8988T (cell line): Measurements from ENCODE around the gene PRR16.
A peak's percentile ranks its signal among the peaks of the same experiment; 100 is the strongest.

Experiments
- DNase-seq: peaks from one replicate; pipeline ENCODE4 v3.0.0; 2011

PRR16 gene

DNA sequence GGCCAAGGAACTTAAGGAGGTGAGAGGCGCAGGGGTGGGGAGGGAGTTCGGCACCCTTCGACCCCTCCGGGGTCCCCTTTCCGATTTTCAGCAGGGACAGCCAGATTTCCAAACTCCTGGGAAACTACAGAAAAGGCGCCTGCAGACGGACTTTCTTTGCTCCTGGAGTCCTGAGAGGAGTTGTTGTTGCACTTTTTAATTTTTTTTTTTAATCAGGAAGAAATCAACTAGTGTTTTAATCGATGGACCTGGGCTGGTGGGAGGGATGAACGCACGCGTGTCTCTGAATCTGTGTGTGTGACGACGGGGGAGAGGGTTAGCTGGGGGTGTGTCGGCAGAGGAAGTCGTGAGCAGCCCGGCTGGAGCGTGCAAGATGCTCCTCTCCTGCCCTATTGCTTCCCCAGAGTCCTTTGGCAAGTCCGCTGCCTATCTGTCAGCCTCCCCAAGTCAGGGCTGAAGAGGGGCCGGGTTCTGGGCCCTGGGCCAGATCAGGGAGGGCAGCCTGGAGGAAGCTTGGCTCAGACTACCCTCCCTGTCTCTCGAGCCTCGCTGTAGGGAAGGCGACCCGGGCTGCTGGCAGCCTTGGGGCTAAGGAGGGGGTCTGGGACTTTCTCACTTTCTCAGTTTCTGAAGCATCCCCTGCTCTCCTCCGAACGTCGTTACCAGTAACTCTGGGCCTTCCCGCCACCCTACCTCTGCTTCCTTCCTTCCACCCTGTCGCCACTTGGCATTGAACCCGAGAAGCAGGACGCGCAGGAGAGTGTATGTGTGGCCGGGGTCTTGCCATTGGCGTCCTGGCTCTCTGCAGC, 731 bp downstream of the PRR16 start:
- DNase-seq: peak; percentile 15

DNA sequence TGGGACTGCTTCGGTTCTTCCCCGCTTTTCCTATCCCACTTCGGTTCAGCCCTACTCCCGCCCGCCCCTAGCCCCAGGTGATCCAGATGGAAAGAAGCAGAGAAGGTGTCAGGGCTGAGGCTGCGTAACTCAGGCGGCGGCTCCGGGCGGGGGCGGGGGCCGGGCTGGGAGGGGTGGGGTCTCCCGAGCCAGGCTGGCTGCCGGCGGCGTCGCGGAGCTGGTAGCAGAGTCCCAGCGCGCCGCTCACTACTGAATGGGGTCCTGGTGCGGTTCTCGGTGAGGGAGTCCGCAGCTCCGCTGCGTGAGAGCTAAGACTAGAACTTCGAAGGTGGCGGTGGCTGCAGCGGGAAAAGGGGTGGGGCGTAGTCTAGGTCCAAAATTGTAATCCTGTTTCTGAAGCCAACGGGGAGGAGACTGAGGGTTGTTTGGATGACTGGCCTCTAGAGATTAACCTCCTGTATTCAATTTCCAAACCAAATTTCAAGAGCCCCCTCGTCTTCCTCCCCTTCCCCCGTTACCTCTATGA, 1.4 kb downstream of the PRR16 start:
- no peak for DNase-seq

DNA sequence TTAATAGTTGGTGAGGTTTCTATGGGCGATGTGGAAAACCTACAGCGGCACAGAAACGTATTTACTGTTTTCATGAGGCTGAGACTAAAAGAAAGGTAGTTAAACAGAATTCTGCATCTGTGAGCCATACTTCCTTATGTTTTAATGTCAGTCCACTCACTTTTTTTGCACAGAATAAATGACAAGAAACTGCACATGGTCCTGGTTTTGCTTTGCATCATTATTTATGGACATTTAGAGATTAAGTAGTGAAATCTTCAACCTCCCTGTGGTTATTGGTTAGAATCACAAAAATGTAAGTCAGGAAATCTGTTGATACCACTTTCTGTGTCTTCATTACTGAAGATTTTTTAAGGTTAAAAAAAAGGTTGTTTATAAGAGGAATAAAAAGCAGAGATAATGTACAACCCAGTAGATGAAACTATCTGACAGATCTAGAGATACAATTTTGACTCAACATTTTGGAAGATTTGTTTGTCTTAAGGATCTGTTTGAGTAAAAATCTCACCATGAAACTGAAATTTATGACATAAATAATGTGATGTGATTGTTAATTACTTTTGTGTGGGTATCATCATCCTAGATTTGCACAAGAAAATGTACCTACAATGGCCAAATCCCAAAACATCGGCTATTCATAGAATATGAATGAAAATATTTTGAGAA, 2.4 kb downstream of the PRR16 start:
- DNase-seq: no peak

DNA sequence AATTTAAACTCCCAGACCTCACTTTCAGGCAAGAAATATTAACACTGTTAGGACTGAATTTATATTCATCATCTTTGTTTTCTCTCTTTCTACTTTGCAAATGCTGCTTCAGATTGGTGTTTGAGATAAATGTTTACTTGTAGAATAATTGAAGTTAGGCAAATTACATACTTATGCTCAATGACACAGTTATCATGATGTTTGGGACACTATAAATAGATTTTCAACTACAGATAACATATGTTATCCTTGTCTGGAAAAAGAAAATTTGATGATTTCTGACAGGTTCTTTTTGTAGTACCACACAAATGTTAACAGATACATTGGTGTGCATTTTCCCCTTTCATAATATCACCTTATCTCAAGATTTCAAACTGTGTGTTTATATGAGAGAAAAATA, 7.9 kb downstream of the PRR16 start:
- no peak for DNase-seq

DNA sequence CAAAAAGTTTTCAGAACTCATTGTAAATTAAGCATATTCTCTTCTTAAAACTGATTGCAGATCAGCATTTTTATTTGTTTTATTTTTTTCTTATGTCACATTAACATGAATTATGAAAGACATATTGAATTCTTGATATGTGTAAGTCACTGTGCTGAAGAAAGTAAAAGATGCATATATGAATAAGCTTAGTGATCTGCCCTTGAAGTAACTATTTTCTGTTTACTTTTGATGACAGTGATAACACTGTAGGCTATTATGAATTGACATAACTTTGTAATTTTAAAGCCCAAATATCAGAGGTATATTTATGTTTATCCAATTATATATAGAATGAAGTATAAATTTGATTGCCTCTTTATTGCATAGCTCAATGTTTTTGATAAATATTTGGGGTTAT, 8.8 kb downstream of the PRR16 start:
- DNase-seq: no peak

DNA sequence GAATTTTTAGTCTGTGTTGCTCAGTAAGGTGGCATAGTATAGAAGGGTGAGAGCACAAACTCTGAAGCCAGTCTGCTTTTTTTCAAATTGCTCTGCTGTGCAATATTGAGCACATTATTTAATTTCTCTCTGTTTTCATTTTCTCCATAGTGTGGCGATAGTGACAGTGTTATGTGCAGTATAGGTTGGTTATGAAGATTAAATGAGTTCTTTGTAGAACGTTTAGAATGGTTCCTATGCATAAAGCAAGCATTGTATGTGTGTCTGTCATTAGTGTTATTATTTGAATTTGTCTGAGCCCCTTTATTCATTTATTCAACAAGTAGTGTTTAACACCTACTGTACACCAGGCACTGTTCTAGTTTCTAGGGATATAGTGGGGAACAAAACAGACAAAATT, 9.2 kb downstream of the PRR16 start:
- no peak for DNase-seq

DNA sequence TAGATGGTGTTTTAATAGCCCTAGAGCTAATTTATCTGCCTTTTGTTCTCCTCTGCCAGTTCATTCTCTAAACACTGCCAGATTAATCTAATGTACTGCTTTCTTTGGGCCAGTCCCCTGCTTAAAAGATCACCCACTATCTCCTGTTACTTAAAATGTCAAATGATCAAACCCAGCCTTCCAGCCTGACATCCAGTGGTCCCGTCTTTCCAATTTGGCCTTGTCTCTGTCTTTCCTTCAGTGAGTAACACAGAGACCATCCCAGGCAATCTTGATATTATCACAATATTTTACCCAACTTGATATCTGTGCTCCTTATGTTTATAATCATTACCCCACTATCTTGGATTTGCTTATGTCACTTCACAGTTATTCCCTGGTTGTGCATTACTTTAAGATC, 12.0 kb downstream of the PRR16 start:
- DNase-seq: no peak

DNA sequence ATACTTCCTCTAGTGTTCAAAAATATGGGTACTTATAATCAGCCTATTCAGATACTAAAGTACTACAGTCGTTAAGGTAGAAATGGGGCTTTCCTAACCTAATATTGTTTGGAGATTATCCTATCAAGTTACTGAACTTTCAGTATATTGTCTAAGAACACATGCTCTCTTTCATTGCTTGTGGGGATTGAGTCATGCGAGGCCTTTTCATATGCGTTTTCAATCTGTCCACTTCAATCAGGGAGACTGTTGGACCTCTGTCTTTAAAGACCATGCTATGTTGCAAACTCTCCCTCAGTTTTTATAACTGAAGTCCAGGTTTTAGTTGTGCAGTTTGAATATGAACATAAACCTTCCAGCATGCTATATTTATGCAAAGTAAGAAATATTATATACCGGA, 15.0 kb downstream of the PRR16 start:
- no peak for DNase-seq

DNA sequence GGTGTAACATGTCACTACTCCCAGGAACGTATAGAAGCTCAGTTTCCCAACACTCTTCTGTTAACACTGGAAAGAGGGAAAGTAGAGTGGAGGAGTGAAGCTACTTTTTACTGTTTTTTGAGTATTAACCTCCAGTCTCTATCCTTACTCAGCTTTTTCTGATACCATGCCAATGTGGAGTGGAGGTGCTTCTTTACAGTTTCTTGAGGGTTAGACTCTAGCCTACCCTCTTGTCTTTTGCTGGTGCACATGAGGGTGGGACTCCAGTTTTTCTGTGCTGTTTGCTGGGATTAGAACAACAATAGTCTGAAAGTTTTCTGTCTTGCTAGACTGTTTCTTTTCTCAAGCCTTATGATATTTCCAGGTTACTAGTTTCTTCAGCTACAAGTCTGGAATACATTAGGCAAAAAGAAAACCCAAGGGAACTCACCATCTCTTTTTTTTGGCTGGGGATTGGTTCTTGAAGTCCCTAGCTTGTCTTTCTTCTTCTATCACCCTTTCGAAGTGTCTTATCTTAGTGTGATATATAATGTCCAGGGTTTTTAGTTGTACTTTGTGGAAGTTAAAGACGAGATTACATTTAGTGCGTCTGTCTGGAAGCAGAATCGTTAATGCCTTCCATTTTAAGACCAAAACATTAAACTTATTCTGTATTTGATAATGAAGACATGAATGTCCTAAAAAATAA, 35.9 kb downstream of the PRR16 start:
- no peak for DNase-seq

DNA sequence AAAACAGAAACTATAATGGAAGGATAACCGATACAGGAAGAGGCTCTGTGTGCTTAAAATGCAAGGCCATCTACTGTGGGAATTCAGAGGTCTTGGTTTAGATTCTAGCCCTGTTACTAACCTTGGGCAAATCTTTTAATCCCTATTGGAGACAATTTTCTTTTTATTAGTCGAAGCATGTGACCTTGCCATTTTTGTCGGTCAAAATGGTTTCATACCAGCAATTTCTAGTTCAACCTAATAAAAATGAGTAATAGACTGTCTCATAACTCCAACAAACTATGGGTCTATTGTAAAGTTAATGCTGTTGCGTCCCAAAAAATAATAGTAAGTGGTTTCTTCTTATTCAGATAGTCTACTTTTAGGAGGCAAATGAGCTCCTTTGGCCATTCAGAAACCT, 38.4 kb downstream of the PRR16 start:
- DNase-seq: no peak

DNA sequence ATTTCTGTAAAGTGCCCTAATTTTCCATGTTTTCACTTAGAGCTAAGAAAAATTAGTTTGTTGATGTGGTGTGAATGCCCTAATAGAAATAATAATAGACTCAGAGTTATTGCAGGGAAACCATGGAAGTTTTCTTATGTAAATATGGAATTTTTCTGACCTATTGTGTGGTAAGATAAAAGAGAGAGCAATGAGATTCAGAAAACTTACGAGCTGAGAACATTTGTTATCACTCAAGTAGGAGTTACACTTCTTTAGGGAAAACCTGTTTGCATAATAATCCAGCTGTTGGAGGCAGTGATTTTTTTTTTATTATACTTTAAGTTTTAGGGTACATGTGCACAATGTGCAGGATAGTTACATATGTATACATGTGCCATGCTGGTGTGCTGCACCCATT, 39.2 kb downstream of the PRR16 start:
- no peak for DNase-seq

DNA sequence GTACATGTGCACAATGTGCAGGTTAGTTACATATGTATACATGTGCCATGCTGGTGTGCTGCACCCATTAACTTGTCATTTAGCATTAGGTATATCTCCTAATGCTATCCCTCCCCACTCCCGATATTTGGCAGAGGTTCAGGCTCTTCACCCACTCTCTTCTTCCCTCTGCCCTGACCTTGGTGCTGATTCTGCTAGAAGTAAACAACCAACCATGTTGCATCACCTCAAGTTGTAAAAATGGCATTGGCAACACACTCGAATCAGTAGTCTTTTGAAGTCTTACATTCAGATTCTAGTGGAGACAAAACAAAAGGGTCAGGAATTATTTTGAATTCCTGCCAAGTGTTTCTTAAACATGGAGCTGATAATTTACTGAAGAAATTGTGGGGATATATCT, 40.0 kb downstream of the PRR16 start:
- DNase-seq: no peak

DNA sequence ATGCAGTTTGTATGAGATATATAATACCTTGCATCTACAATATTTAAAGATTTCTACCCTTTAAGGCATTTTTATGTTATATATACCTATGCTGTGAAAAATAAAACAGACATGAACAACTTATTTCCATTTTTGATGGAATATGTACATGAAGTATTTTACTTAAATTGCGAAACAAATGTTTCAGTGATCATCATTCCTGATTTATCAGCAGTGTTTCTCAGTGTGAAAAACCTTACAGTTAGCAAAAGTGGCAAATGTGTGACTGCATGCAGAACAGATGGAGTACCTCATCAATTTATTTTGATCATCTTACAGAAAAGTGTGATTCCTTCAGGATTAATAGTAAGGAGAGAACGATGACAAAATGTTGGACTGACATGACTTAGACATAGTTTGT, 43.1 kb downstream of the PRR16 start:
- DNase-seq: no peak

DNA sequence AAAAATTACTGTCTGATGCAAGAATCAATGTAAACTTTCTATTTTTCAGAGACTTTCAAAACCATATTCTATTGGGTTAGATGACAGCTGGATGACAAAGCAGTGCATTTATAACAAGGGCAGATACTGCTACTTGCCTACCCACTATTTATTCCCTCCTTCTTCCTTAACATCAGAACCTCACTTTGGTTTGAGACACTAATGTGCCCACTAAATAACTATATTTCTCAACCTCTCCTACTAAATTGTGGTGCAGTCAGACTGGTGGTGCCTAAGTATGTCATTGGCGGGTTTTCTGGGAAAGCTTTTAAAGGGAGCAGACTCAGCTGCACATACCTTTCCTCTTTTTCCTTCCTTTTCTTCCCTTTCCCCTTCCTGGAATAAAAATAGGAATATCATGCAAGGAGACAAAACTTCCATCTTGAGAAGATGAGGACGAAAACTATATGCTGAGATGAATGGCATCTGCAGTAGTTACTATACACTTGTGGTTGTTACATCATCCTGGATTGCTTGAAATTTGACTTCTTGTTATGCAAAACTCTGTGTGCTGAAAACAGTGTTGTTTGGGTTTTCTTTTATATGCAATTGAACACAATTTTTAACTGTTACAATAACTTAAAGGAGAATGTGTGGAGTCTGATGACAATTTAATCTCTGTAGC, 43.8 kb downstream of the PRR16 start:
- DNase-seq: no peak

DNA sequence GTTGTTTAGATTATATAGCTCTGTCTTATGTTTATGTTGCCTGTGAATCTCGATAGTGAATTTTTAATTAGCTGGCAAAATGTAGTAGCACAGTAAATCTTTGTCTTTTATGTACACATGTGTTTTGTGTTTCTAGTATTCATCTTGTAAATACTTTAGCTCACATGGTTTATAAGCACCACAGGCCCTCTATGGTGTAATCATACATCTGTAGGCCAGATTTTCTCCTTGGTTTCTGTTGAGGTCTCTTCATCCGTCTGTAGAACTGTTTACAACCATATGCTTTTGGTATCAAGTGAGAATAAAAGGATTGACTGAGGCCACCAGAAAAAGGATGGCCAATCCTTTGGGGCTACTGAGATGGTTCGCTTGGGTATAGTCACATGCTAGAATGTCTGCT, 45.0 kb downstream of the PRR16 start:
- no peak for DNase-seq

DNA sequence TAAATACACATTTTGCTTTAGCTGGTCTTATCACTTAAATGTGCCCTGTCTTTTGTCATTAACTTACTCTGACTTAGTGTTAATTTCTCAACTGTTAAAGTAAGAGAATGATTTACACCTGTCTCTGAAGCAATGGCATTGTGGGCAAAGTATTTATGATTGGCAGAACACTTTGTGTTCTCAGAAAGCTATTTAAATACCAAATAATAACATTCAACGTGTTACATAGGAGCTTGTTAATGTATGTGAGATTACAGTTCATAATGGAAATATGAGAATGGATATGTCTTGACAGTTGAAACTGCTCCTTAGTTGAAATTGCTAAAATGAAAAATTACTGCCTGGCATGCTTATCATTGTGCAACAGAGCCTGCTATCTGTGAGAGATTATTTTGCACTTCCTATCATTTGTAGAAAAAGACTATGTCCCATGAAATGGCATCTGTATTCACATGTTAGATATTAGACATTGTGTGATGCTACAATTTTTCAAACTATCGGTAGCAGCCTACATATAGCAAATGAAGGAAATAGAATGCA, 46.1 kb downstream of the PRR16 start:
- no peak for DNase-seq

DNA sequence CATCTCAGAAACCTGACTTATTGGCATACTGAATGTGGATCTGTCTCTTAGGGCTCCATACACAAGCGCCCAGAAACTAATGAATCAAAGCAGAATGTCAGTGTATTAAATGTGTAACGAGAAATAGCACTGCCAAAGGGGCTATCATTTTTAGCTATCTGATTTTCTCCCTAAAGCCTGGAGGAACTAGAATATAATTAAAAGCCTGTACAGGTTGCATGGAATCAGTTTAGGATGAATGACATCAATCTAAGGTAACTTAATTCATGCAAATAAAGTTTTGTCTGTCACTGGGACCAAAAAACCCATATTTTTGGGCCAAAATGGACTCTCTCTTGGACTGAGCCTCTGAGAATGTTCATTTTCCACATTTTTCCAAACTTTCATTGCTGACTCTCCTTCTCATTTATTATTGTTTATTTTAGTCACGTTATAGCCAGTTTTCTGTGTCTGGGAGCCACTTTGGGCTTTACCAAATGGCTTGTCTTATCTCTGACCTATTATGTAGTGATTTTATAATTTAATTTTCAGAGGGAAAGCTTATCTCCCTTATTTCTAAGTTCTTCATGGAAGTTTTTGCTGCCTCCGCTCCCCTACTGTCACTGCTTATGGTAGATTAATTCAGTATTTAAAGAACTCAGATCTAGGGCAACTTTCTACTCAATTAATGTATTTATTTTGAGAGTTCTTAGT, 47.0 kb downstream of the PRR16 start:
- no peak for DNase-seq

DNA sequence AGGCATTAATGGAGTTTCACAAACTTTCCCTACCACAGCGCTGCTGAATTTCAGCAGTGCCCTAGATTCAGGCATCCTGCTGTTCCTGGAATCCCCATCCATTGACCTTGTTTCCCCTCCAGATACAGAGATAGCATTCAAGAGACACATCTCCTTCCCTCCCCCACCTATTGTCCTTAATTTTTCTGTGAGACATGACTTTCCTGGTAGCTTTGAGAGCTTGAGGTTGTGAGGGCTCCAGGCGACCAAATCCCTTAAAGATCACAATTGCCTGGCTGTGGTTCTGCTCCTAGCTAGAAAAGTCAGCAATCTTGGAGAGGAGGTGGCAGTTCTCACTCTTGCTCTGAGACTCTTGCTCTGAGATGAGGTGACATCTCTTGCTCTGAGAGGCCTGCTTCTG, 48.0 kb downstream of the PRR16 start:
- DNase-seq: no peak

DNA sequence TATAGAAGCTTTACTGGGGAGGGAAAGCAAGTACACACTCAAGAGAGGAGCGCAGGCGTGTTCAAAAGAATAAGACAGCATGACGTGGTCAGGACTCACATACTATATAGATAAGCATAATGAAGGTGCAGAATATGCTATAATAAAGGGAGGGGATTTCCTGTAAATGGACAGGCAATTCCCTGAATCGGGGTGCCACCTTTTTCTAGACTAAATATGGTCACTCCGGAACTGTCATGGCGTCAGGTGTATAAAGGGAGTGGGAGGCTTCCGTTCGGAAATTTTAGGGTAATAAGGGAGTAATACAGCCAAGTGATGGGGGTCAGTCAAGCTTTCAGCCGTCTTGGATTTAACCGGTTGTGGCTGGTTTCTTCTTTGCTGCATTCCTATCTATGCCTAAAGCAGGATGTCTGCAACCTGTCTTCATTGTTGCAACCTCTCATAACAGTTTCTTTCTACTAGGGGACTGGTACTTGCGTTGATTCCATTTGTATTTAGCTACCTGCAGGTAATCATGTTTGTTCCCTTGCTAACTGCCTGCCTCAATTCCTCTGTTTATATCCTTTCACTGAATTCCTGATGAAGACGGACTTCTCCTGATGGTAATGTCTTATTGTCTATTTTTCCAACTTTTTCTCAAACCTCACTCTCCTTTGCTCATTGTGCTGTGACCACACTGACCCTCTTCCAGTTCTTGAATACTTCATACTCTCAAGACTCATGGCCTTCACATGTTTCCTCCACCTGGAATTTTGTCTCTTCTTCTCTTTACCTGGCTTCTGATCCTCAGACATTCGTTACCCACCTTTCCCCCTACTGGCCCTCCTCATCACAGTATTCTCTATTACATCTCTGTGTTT, 48.9 kb downstream of the PRR16 start:
- DNase-seq: no peak

DNA sequence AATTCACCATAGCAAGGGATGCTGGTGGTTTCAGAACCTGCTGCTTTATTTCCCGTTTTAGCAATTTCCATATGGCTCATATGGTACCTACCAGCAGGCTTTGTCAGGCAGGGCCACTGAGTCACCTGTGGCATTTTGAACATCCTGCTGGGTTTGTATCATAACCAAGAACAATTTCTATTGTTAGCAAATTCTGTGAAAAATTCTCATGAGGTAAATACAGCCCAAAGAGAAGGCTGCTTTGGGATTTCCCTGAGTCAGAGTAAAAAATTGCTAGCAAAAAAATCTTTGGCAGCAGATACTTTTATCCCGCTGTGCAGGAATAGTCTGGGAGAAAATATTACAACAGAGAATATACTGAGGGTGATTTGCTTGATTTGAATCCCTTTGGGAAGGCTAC, 52.7 kb downstream of the PRR16 start:
- no peak for DNase-seq

DNA sequence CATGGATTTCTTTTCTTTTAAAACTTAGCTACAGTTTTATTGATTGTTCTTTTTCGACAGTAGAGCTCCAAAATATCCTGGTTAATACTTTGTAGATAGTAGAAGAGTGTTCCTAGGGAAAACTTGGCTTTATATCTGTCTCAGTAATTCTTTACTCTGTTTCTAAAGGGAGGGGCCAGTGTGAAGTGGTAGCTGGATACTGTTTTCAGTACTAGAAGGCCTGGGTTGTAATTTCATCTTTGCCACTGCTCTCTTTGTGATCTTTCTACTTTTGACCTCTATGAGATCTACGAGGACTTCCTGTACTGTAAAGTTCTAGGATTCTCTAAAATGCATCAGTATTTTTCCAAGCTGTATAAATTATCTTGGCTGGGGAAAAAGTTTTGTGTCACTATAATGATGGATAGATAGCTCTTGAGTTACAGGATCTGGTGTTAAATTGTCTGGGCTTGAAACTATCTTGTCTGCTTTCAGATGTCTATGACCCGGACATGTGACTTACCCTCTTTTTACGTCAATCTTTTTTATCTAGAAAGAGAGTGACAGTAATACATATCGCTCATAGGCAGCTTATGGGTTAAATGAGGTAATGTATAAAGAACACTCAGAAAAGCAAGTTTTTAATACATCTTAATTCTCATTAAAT, 53.6 kb downstream of the PRR16 start:
- no peak for DNase-seq
